ENCODE data around the gene SCD5.

GRCh38 chr4:82666970-82667665 lies 131.5 kb downstream of the SCD5 start:
- no peak for TF ChIP-seq EZH2 (IDR thresholded peaks at IDR 0.05)
- no peak for TF ChIP-seq EZH2phosphoT487 (IDR thresholded peaks at IDR 0.05)
- TF ChIP-seq CTCF (IDR thresholded peaks at IDR 0.05) = no peak
